Stimulated activated effector memory CD8-positive, alpha-beta T cell treated with anti-CD3 and anti-CD28 coated beads, Interleukin-12 subunit alpha, Interleukin-12 subunit beta, amount 100 ng/mL, for 72 hours (primary cell): Measurements from ENCODE around the gene LIFR.
A peak's percentile ranks its signal among the peaks of the same experiment; 100 is the strongest.

Source experiments
- ATAC-seq: fragments of 150-1000 bp; cut with Tn5 transposase; 2 replicates; pipeline ENCODE4 v1.10.0; 2021
- DNase-seq, 2 donors: peaks; one replicate each; pipeline ENCODE4 v3.0.0; 2021 to 2022; ENCODE audit warnings: low spot score in 2 of 2
- H3K27ac Mint-ChIP-seq: one replicate; pipeline ENCODE4 v1.8.0; 2022; ENCODE audit warnings: mild to moderate bottlenecking, mixed read lengths
- H3K36me3 Mint-ChIP-seq: one replicate; pipeline ENCODE4 v1.8.0; 2022; ENCODE audit warnings: mild to moderate bottlenecking, mixed read lengths
- H3K4me1 Mint-ChIP-seq: one replicate; pipeline ENCODE4 v1.8.0; 2022; ENCODE audit warnings: mixed read lengths
- H3K4me3 Mint-ChIP-seq: one replicate; pipeline ENCODE4 v1.8.0; 2022; ENCODE audit warnings: mild to moderate bottlenecking, mixed read lengths
- H3K9me3 Mint-ChIP-seq: one replicate; pipeline ENCODE4 v1.8.0; 2022; ENCODE audit warnings: mixed read lengths

The LIFR gene

GRCh38 chr5:38441453-38442246 lies 114.8 kb downstream of the LIFR start:
- no peaks in the 10 kb centered on the region for H3K4me1 Mint-ChIP-seq
- peak; percentile 96 for ATAC-seq
- no peaks in the 10 kb centered on the region for H3K9me3 Mint-ChIP-seq
- H3K4me3 Mint-ChIP-seq: no peak overlapping the region
- H3K27ac Mint-ChIP-seq: no peak overlapping the region
- peak; percentile 67 to 87 for DNase-seq
- H3K36me3 Mint-ChIP-seq: no peaks in the 10 kb centered on the region

GRCh38 chr5:38438757-38439156 lies 117.7 kb downstream of the LIFR start:
- ATAC-seq: no peak
- no peaks in the 10 kb centered on the region for H3K9me3 Mint-ChIP-seq
- no peak overlapping the region for H3K4me3 Mint-ChIP-seq
- DNase-seq: no peak
- H3K4me1 Mint-ChIP-seq: no peaks in the 10 kb centered on the region
- no peak overlapping the region for H3K27ac Mint-ChIP-seq
- H3K36me3 Mint-ChIP-seq: no peaks in the 10 kb centered on the region

GRCh38 chr5:38434966-38435705 lies 121.3 kb downstream of the LIFR start:
- no peak for ATAC-seq

DNA sequence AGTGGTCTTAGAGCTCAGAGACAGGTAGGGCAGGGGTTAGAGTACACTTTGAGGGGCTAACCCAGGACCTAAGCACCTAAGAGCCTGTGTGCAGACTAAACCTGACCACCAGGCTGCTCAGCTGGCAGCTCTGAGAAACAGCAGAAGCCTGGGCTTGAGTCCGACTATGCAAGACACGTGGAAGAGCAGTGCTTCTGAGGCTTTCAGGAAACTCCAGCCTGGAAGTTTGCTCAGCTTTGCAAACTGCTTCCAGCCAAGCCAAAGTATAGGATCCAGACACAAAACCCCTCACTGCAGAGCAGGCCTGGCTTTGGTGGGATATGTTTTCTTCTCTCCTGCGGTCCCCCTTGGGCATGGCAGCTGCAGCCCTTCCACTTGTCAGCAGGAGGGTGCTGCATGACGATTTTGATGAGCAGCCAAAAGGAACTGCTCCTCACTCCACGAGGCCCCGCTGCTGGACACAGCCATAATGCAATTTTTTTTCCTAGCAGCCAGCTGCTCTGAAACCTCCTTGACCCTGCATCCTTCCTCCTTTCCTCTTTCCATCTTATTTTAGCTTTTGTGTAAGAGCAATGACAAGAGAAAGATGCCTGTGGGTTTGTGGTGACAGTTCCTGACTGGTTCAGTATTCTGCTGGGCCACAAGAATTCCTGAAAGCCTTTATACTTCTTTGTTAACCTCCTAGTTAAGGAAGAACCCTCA lies 123.1 kb downstream of the LIFR start:
- DNase-seq (no peak), ATAC-seq (no peak)
- no peaks in the 10 kb centered on the region for H3K36me3 Mint-ChIP-seq
- H3K4me1 Mint-ChIP-seq: no peaks in the 10 kb centered on the region
- no peak overlapping the region for H3K4me3 Mint-ChIP-seq
- no peak overlapping the region for H3K27ac Mint-ChIP-seq
- no peaks in the 10 kb centered on the region for H3K9me3 Mint-ChIP-seq

More at GRCh38 chr5:38434966-38435705, 121.3 kb downstream of the LIFR start:
- no peak for DNase-seq
- H3K27ac Mint-ChIP-seq: no peak overlapping the region
- H3K9me3 Mint-ChIP-seq: no peaks in the 10 kb centered on the region
- H3K36me3 Mint-ChIP-seq: no peaks in the 10 kb centered on the region
- H3K4me3 Mint-ChIP-seq: no peak overlapping the region
- H3K4me1 Mint-ChIP-seq: no peaks in the 10 kb centered on the region

DNA sequence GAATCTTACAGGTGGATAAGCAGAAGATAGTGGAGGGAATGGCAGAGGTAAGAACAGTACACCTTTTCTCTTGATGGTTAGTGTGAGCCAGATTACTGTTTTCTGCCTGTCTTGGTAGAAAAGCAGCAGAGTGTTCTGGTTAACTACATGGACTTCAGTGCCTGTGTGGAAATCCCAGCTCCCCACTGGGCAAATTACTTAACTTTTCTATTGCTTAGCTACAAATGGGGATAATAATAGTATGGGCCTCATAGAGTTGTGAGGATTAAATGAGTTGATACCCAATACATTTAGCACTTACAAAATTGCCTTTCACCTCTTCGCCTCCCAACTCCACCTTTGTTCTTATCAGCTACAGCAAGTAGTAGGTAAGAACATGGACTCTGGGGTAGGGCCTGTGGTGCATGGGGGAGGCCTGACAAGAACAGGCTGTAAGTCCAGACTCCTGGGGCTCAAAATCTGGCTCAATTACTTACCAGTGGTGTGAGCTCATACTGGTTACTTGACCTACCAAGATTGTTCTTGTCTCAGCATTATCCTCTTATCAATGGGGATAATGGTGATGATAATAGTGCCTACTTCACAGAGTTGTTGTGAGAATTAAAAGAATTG lies 125.1 kb downstream of the LIFR start:
- Mint-ChIP-seq H3K9me3 (no peaks in the 10 kb centered on the region), H3K4me1 (no peaks in the 10 kb centered on the region), H3K4me3 (no peak overlapping the region), H3K27ac (no peak overlapping the region), H3K36me3 (no peaks in the 10 kb centered on the region)
- no peak for DNase-seq
- no peak for ATAC-seq

DNA sequence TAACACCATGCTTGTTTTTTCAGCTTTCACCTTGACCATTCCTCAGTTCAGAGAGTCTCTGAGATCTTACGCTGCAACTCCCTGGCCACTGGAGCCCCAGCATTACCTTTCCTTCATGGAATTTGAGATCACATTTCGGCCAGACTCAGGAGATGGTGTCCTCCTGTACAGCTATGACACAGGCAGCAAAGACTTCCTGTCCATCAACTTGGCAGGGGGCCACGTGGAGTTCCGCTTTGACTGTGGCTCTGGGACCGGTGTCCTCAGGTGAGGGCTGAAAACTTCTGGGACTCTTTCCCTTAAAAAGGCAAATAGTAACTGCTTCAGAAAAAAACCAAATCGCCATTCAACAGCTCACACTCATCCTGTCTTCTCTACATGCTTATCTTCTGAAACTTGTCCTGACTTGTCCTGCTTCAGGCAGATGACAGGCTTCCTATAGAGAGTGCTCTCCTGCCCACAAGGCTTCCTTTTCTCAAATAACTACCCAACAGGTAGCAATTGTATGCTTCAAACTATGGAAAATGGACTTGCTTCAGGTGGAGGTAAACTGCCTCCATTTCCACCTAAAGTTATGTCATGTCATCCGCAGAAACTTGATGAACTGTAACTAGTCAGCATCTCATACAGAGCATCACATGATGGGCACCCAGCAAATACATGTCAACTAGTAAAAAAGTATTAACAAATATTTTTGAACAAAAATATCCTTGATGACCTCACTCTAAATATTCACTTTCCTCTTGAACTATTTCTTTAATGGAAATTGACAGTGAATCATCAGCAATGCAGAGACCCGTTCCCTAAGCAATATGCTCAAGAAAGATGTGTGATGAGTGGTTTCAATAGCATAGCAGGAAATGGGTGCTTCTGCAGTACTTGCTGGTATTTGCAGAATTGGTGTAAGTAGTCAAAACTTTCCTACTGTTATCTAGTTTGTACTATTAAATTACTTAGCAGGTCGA lies 129.2 kb downstream of the LIFR start:
- Mint-ChIP-seq H3K36me3 (no peaks in the 10 kb centered on the region), H3K27ac (peak overlapping the region; percentile 43), H3K9me3 (no peaks in the 10 kb centered on the region), H3K4me3 (no peak overlapping the region), H3K4me1 (no peaks in the 10 kb centered on the region)
- DNase-seq (no peak), ATAC-seq (no peak)

- ATAC-seq (no peak), DNase-seq (no peak)
- H3K4me1 Mint-ChIP-seq: no peaks in the 10 kb centered on the region
- no peak overlapping the region for H3K4me3 Mint-ChIP-seq
- no peaks in the 10 kb centered on the region for H3K36me3 Mint-ChIP-seq
- no peaks in the 10 kb centered on the region for H3K9me3 Mint-ChIP-seq
- H3K27ac Mint-ChIP-seq: peak overlapping the region; percentile 43
These were observed 130.0 kb downstream of the LIFR start for GRCh38 chr5:38426490-38426889.
